Measurements from ENCODE around the gene GDF15. TPM values are rescaled to one million over a fixed set of nuclear protein-coding genes. Genes with fewer than 3 reads are reported as not detected.

GDF15 gene
- polyA plus RNA-seq, 1 of the 3 experiments (the other 2 are of a cell fraction) = 129 TPM

- no peak overlapping the region for H3K9ac ChIP-seq
- peaks cover 0 to 11% of the 10 kb centered on the region in 2 experiments for H3K36me3 ChIP-seq (replicated peaks in 1 of 2; ENCODE audit: control insufficient read depth in 1 of 2, insufficient read depth in 2 of 2, low read length in 1 of 2)
- peaks cover 10% of the 10 kb centered on the region for H3F3A ChIP-seq (replicated peaks; ENCODE audit: insufficient read depth)
- ChIA-PET POLR2A (interaction anchor here (2.5 kb wide), 1 partner anchor 15 kb away, joined by 13 read pairs; the partner anchor contains the start of gene SSBP4), CTCF (interaction anchor here (0.9 to 2.6 kb wide), 4 partner anchors 14 to 413 kb away, joined by 3 to 9 read pairs (median 5); partner anchors contain the start of gene SSBP4)
- H3K4me1 ChIP-seq (ENCODE audit: control insufficient read depth in 1 of 2, insufficient read depth in 2 of 2, low read depth in 1 of 2, low read length in 1 of 2) = peaks cover 8 to 49% of the 10 kb centered on the region in 2 experiments; a peak in 2 of 4 replicates
- H3K9me3 ChIP-seq = no peaks in the 10 kb centered on the region
- peak overlapping the region in 1 of 2 experiments; percentile 21; a peak in 1 of 4 replicates for H3K4me3 ChIP-seq (ENCODE audit: low read depth in 2 of 2, low read length in 1 of 2)
- peak overlapping the region in 1 of 2 experiments; percentile 75; a peak in 2 of 4 replicates for H3K27ac ChIP-seq (ENCODE audit: low read depth in 2 of 2, low read length in 1 of 2)
- no peak overlapping the region for H2AFZ ChIP-seq (ENCODE audit: low read depth)
- no peak overlapping the region for H3K4me2 ChIP-seq
- WGBS (ENCODE audit: low lambda C conversion rate) = 70% methylated on average over 22 of the region's 60 CpGs
- TF ChIP-seq POLR2AphosphoS5 (IDR thresholded peaks at IDR 0.05; ENCODE audit: low read depth, low read length) (no peak), EP300 (IDR thresholded peaks at IDR 0.05; ENCODE audit: borderline replicate concordance in 1 of 2, low read depth in 1 of 2, low read length in 1 of 2) (no peak)
- TF ChIP-seq, protein P1, sequence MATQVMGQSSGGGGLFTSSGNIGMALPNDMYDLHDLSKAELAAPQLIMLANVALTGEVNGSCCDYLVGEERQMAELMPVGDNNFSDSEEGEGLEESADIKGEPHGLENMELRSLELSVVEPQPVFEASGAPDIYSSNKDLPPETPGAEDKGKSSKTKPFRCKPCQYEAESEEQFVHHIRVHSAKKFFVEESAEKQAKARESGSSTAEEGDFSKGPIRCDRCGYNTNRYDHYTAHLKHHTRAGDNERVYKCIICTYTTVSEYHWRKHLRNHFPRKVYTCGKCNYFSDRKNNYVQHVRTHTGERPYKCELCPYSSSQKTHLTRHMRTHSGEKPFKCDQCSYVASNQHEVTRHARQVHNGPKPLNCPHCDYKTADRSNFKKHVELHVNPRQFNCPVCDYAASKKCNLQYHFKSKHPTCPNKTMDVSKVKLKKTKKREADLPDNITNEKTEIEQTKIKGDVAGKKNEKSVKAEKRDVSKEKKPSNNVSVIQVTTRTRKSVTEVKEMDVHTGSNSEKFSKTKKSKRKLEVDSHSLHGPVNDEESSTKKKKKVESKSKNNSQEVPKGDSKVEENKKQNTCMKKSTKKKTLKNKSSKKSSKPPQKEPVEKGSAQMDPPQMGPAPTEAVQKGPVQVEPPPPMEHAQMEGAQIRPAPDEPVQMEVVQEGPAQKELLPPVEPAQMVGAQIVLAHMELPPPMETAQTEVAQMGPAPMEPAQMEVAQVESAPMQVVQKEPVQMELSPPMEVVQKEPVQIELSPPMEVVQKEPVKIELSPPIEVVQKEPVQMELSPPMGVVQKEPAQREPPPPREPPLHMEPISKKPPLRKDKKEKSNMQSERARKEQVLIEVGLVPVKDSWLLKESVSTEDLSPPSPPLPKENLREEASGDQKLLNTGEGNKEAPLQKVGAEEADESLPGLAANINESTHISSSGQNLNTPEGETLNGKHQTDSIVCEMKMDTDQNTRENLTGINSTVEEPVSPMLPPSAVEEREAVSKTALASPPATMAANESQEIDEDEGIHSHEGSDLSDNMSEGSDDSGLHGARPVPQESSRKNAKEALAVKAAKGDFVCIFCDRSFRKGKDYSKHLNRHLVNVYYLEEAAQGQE (IDR thresholded peaks at IDR 0.05; ENCODE audit: low read depth, low read length) = no peak
- H3K9me2 ChIP-seq = no peaks in the 10 kb centered on the region
- no peaks in the 10 kb centered on the region for H3K79me2 ChIP-seq (ENCODE audit: insufficient read depth)
- no peaks in the 10 kb centered on the region for H3K27me3 ChIP-seq (ENCODE audit: insufficient read depth)
- H4K20me1 ChIP-seq (ENCODE audit: insufficient read depth) = no peaks in the 10 kb centered on the region
- DNase-seq = peak; percentile 82
Observed at GRCh38 chr19:18433735-18434398, 47.9 kb downstream of the GDF15 start.

GRCh38 chr19:18434411-18435175, 48.6 kb downstream of the GDF15 start:
- peaks cover 0 to 11% of the 10 kb centered on the region in 2 experiments for H3K36me3 ChIP-seq (replicated peaks in 1 of 2; ENCODE audit: control insufficient read depth in 1 of 2, insufficient read depth in 2 of 2, low read length in 1 of 2)
- peak overlapping the region in 1 of 2 experiments; percentile 75; a peak in 2 of 4 replicates for H3K27ac ChIP-seq (ENCODE audit: low read depth in 2 of 2, low read length in 1 of 2)
- H3K9me3 ChIP-seq = no peaks in the 10 kb centered on the region
- POLR2A ChIA-PET = interaction anchor here (0.9 to 2.5 kb wide), 2 partner anchors 15 to 46 kb away, joined by 3 to 13 read pairs; partner anchors contain the start of gene SSBP4
- no peak for DNase-seq
- no peak overlapping the region for H3K9ac ChIP-seq
- H3K9me2 ChIP-seq = no peaks in the 10 kb centered on the region
- H3K4me2 ChIP-seq = no peak overlapping the region
- H4K20me1 ChIP-seq (ENCODE audit: insufficient read depth) = no peaks in the 10 kb centered on the region
- no peak overlapping the region for H2AFZ ChIP-seq (ENCODE audit: low read depth)
- H3F3A ChIP-seq (replicated peaks; ENCODE audit: insufficient read depth) = peaks cover 10% of the 10 kb centered on the region
- CTCF ChIA-PET = interaction anchor here (0.8 to 2.7 kb wide), 6 partner anchors 16 to 412 kb away, joined by 3 to 9 read pairs (median 5); partner anchors contain the start of gene SSBP4
- TF ChIP-seq MEF2A (IDR thresholded peaks at IDR 0.05; ENCODE audit: borderline replicate concordance, low read depth) (no peak), NFIC (IDR thresholded peaks at IDR 0.05; ENCODE audit: borderline replicate concordance) (no peak), GATA2 (CRISPR knock-in tag; IDR thresholded peaks at IDR 0.05) (no peak), TCF12 (IDR thresholded peaks at IDR 0.05) (no peak), CTCF (IDR thresholded peaks at IDR 0.05) (no peak), TEAD4 (IDR thresholded peaks at IDR 0.05; ENCODE audit: borderline replicate concordance, insufficient read depth) (no peak), RAD21 (IDR thresholded peaks at IDR 0.05; ENCODE audit: low read length) (no peak), EZH2phosphoT487 (IDR thresholded peaks at IDR 0.05; ENCODE audit: borderline replicate concordance, low read depth) (no peak), RXRA (IDR thresholded peaks at IDR 0.05; ENCODE audit: borderline replicate concordance, low read depth) (no peak), JUND (IDR thresholded peaks at IDR 0.05) (no peak), SIN3A (IDR thresholded peaks at IDR 0.05; ENCODE audit: borderline replicate concordance, low read depth, low read length) (no peak), ELF1 (IDR thresholded peaks at IDR 0.05) (no peak), TAF1 (IDR thresholded peaks at IDR 0.05; ENCODE audit: borderline replicate concordance, low read depth, low read length) (no peak)
- TF ChIP-seq, protein P2, sequence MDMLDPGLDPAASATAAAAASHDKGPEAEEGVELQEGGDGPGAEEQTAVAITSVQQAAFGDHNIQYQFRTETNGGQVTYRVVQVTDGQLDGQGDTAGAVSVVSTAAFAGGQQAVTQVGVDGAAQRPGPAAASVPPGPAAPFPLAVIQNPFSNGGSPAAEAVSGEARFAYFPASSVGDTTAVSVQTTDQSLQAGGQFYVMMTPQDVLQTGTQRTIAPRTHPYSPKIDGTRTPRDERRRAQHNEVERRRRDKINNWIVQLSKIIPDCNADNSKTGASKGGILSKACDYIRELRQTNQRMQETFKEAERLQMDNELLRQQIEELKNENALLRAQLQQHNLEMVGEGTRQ (IDR thresholded peaks at IDR 0.05; ENCODE audit: borderline replicate concordance, low read depth, low read length) = no peak
- TF ChIP-seq, protein P3, sequence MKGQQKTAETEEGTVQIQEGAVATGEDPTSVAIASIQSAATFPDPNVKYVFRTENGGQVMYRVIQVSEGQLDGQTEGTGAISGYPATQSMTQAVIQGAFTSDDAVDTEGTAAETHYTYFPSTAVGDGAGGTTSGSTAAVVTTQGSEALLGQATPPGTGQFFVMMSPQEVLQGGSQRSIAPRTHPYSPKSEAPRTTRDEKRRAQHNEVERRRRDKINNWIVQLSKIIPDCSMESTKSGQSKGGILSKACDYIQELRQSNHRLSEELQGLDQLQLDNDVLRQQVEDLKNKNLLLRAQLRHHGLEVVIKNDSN (IDR thresholded peaks at IDR 0.05; ENCODE audit: borderline replicate concordance, low read depth) = no peak
- WGBS (ENCODE audit: low lambda C conversion rate) = 95% methylated on average over 15 of the region's 21 CpGs
- no peaks in the 10 kb centered on the region for H3K79me2 ChIP-seq (ENCODE audit: insufficient read depth)
- no peak overlapping the region for H3K4me3 ChIP-seq (ENCODE audit: low read depth in 2 of 2, low read length in 1 of 2)
- H3K27me3 ChIP-seq (ENCODE audit: insufficient read depth) = no peaks in the 10 kb centered on the region
- H3K4me1 ChIP-seq (ENCODE audit: control insufficient read depth in 1 of 2, insufficient read depth in 2 of 2, low read depth in 1 of 2, low read length in 1 of 2) = peaks cover 3 to 44% of the 10 kb centered on the region in 2 experiments; a peak in 2 of 4 replicates
